Fibroblast of the aortic adventitia (primary cell): ENCODE results near the gene HAUS7. TPM values are rescaled to one million over a fixed set of nuclear protein-coding genes. Genes with fewer than 3 reads are reported as not detected.
A peak's percentile ranks its signal among the peaks of the same experiment; 100 is the strongest.

Experiments
- DNase-seq: peaks from one replicate; pipeline ENCODE4 v3.0.0-alpha.2; 2010; ENCODE audit warnings: low read depth
- H3K4me3 ChIP-seq: 2 replicates; pipeline ENCODE4 v1.5.1; 2011; ENCODE audit warnings: low read depth, mild to moderate bottlenecking, control low read depth, low read length, moderate library complexity
- CTCF ChIP-seq: IDR thresholded peaks from 2 replicates; pipeline ENCODE4 v1.5.1; 2011; ENCODE audit warnings: mild to moderate bottlenecking, low read length, control low read depth, inconsistent platforms; ENCODE audit not compliant: insufficient read depth
- total RNA-seq: library from RNA; depleted of rRNA; stranded (reverse); fragments of >200 nt; gene quantifications from 2 replicates; pipeline ENCODE4 v1.2.3, GENCODE V29; 2012; ENCODE audit warnings: low replicate concordance

HAUS7 gene
- total RNA-seq, 1 donor, result 16.4 TPM

- H3K4me3 ChIP-seq, result no peak overlapping the region
- DNase-seq, result no peak
- TF ChIP-seq CTCF, result no peak
Observed at GRCh38 chrX:153482376-153483015, 12.1 kb upstream of the HAUS7 start.

GRCh38 chrX:153481043-153481442, 10.7 kb upstream of the HAUS7 start:
- TF ChIP-seq CTCF, result no peak
- DNase-seq, result no peak
- no peak overlapping the region for H3K4me3 ChIP-seq

GRCh38 chrX:153478746-153479145, 8.4 kb upstream of the HAUS7 start:
- no peak overlapping the region for H3K4me3 ChIP-seq
- TF ChIP-seq CTCF, result no peak
- no peak for DNase-seq

GRCh38 chrX:153477901-153478300, 7.5 kb upstream of the HAUS7 start:
- DNase-seq, result peak; percentile 66
- H3K4me3 ChIP-seq, result no peak overlapping the region
- no peak for TF ChIP-seq CTCF

GRCh38 chrX:153477364-153477857, 7.0 kb upstream of the HAUS7 start:
- no peak for TF ChIP-seq CTCF
- no peak for DNase-seq
- H3K4me3 ChIP-seq, result no peak overlapping the region

- DNase-seq, result peak; percentile 74
- no peak for TF ChIP-seq CTCF
- H3K4me3 ChIP-seq, result no peak overlapping the region
Observed at GRCh38 chrX:153476666-153477363, 6.4 kb upstream of the HAUS7 start.
